Measurements from ENCODE around the gene AP2A2.

The AP2A2 gene

GRCh38 chr11:1039481-1040427, 114.1 kb downstream of the AP2A2 start:
- no peak for DNase-seq

DNA sequence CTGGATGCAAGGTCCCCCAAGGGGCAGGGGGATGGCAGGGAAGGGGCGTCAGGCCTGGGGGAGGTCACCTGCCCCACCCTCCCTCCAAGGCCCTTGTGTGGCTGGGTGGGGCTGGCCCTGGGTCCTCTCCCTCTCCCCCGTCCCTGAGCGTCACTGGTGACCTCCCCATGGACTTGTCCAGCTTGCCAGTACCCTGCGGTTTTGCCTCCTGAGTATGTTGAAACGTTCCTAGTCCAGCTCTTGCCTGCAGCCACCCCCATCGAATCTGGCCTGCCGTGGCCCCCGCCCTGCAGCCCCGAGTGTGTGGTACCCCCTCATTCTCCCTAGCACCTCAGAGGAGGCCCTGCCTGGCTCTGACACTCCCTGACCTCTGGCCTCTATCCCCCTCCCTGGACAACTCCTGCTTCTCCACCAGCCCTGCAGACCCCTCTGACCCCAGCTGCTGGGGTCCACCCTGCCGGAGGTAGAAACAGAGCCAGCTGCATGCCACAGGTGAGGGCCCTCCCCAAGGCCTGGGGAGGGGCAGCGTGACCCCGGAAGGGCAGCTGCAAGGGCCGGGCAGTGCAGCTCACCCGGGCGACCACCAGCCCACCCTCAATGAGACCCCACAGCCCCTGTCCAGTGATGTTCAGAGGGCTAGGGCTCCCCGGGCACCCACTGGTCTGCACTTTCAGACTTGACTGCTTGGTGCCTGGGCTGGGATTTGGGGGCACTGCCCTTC, 114.9 kb downstream of the AP2A2 start:
- DNase-seq, result no peak

DNA sequence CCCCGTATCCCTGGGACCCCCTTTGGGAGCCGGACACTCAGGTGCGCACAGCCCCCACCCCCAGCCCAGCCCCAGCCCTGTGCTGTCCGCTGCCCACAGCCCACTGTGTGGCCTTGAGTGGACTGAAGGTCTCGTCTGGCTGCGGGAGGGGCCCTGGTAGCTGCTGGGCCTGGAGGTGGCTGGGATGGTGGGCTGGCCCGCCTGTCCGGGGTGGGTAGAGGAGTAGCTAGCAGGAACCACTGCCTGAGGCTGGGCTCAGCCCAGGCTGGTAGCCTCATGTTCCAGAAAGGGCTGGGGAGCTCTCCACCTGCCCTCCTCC, 115.4 kb downstream of the AP2A2 start:
- no peak for DNase-seq

- no peak for DNase-seq
These were observed 115.8 kb downstream of the AP2A2 start for GRCh38 chr11:1041471-1041870.

- no peak for DNase-seq
These were observed 116.4 kb downstream of the AP2A2 start for GRCh38 chr11:1041936-1042608.

DNA sequence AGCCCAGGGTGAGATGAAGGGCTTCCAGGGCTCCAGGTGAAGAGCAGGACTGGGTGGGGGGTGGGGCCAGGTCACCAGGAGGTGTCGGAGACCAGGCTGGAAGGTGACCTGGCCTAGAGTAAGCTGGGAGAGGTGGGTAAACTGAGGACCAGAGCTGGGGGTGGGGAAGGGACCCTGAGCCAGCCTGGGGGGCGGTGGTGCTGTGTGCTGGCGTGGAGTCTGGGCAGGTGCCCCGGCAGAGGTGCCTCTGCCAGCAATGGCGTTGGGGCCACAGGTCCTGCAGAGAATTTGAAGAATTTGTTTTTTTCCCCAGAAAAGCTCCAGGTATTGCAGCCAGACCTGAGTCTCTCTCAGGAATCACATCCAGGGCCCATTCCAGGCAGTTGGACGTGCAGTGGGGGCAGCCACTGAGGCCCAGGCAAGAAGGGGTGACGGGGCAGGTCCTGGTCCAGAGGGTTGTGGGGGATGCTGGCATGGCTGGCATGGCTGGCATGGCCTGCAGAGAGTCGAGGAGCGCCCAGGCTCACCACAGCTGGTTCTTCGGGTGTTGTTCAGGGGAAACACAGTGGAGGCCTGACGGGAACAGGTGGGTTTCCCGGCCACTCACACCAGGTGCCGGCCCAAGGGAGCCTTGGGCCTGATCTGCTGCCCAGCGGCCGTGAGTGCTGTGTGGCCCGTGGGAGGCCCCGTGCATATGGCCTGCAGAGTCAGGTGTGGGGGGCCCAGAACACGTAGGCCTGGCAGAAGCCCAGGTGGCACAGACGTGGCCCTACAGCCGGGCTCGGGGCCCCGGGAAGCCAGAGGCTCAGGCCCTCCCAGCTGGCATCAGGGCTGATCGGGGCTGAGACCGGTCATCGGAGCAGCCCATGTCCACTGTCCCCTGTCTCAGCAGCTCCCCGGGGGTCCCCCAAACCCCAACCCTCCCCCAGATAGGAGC, 117.2 kb downstream of the AP2A2 start:
- no peak for DNase-seq

GRCh38 chr11:1043563-1044096, 118.0 kb downstream of the AP2A2 start:
- DNase-seq, result no peak

GRCh38 chr11:1044160-1044559, 118.5 kb downstream of the AP2A2 start:
- DNase-seq, result no peak

DNA sequence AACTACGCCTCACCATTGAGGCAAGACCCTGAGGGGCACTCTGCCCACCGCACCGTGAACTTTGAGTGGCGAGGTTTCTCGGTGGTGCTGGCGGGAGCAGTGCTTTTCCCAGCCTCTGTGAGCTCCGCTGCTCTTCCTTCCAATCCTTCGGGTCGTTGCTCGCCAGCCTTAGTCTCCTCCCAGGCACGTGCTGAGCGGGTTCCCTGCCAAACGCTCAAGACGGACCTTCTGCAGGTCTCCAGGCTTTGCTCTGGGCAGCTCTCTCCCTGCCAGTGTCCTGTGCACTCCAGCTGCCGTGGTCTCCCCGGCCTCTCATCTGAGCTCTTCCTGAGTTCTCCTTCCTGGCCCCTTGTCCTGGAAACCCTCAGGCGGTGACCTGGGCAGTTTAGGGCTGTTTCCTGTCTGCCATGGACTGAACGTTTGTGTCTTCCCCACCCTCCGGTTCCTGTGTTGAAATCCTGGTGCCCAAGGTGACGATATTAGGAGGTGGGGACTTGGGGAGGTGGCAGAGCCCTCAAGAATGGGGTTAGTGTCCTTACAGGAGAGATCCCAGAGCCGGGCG, 122.0 kb downstream of the AP2A2 start:
- DNase-seq, result no peak

GRCh38 chr11:1048375-1049070, 122.9 kb downstream of the AP2A2 start:
- DNase-seq, result no peak

GRCh38 chr11:1049071-1049405, 123.4 kb downstream of the AP2A2 start:
- no peak for DNase-seq

- DNase-seq, result no peak
These were observed 123.8 kb downstream of the AP2A2 start for GRCh38 chr11:1049431-1049891.

DNA sequence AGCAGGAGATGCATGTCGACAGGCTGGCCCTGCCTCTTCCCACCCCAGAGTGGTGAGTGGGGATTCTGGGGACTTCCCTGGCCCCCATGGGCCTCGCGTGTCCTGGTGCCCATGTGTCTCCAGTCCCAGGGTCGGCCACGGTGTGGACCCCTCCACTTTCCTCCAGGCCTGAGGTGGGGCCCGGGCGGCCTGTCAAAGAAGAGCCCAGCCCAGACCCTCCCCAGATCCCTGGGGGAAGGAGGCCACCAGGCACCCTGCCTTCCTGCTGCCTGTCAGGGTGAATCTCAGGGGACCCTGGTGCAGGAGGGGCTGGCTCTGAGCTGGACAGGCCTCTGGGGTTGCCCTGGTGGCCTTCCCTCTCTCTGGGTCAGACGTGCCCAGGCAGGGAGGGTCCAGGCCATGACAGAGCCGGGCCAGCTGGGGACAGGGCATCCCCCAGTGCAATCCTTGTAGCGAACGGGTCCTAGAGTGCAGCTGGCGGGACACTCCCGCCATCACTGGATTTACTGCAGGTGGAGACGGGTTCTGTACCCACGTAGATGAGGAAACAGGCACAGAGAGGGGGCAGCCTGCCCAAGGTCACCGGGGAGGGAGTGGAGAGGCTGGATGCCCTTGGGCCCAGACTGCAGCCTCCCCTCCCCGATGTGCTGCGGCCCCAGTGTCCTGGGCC, 124.4 kb downstream of the AP2A2 start:
- DNase-seq, result no peak

- peak in 33 of 56 donors; percentile 5 to 62 (median 26) for DNase-seq
These were observed 125.1 kb downstream of the AP2A2 start for GRCh38 chr11:1050581-1051355.

DNA sequence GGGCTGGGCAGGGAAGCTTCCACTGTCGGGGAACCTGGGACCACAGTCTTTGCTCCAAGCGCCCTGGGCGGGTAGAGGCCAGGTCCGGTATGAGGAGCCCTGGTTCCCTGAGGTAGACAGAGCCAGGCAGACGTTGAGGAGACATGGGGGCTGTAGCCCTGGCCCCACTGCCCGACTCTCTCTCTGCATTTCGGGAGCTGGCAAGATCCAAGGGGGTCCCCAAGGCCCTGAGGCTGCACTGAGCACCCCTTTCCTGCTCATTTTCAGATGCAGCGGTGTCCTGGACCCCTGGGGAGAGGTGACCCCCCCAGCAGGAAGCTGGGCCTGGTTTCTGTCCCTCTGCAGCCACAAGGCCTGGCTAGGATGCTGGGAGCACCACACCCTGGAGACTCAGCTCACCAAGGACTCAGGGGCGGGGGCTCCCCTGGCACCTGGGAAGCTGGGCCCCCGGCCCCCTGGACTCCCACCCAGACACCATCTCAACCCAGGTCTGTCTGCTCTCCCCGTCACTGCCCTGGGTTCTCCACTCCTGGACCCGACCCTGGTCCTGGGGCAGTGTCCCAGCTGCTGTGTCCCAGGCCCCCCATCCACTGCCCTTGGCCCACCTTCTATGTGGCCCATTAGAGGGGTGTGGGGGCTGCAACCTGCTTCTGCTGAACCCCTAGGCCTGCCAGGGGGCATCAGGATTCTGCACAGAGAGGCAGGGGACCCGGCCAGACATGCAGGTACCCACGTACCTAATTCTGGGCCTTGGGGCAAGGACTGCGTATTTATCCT, 125.9 kb downstream of the AP2A2 start:
- peak in 1 of 56 donors; percentile 6 for DNase-seq

DNA sequence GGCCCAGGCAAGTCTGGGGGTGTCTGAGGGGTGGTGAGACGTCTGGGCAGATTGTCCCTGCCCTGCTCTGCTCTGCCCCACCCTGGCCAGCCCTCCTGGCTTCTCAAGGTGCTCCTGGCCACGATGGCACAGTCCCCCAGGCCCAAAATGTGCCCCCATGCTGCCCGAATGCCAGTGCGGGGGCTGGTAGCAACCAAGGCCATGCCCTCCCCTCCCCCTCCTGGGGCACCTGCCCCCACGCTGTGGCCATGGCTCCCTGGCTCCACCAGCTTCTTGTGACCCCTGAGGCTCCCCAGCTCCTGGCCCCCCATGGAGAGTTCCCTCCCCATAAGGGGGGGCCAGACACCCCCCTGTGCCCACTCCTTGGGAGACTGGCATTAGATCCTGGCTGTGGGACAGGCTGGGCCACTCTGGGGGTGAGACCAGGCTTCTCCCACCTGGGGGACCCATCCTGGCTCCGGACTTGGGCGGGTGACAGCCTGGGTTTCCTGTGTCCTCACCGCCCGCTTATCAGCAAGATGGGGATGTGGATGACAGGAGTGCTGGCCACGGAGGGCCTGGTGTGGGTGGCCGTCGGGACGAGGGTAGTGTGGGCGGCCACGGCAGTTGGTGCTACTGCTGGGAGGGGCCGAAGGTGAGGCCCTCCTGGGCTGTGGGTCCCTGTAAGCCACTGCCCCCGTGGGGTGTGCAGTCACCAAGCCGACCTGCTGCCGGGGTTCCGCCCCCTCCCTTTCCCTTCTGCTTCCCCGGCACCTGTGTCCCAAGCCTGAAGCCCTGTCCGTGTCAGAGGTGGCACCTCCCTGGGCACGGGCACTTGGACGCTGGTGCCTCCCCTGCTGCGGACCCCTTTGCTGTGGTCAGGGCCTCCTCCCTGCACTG, 126.7 kb downstream of the AP2A2 start:
- no peak for DNase-seq

Measured in nucleus accumbens (tissue), 56 donors.